ENCODE data around the gene DNM3.

The DNM3 gene

GRCh38 chr1:172416496-172417035 is 575.3 kb downstream of the DNM3 start:
- TF ChIP-seq CTCF (IDR thresholded peaks at IDR 0.05; ENCODE audit: extremely low read depth, insufficient read depth, missing control alignments) = no peak
- in situ Hi-C loops (cut with MboI; ENCODE audit: low pct_unique_long_range_greater_than_20kb, low sequenced_read_pairs, unreplicated experiment) = loop anchor here (25.0 kb wide), 1 partner anchor 604 kb away; no protein-coding TSS in a partner anchor
- no peak for DNase-seq (ENCODE audit: low spot score)

GRCh38 chr1:172417557-172417956 is 576.3 kb downstream of the DNM3 start:
- no peak for TF ChIP-seq CTCF (IDR thresholded peaks at IDR 0.05; ENCODE audit: extremely low read depth, insufficient read depth, missing control alignments)
- in situ Hi-C loops (cut with MboI; ENCODE audit: low pct_unique_long_range_greater_than_20kb, low sequenced_read_pairs, unreplicated experiment) = loop anchor here (25.0 kb wide), 1 partner anchor 605 kb away; no protein-coding TSS in a partner anchor
- no peak for DNase-seq (ENCODE audit: low spot score)

- in situ Hi-C loops (cut with MboI; ENCODE audit: low pct_unique_long_range_greater_than_20kb, low sequenced_read_pairs, unreplicated experiment) = loop anchor here (25.0 kb wide), 1 partner anchor 608 kb away; no protein-coding TSS in a partner anchor
- no peak for DNase-seq (ENCODE audit: low spot score)
- no peak for TF ChIP-seq CTCF (IDR thresholded peaks at IDR 0.05; ENCODE audit: extremely low read depth, insufficient read depth, missing control alignments)
Measured at GRCh38 chr1:172420385-172420784, 579.1 kb downstream of the DNM3 start, which contains the start of gene C1orf105. Gene C1orf105, plus strand, starts transcription at chr1:172420685. Its CDS starts 201 bp downstream, at chr1:172420886.

GRCh38 chr1:172421974-172422604 is 580.8 kb downstream of the DNM3 start:
- DNase-seq (ENCODE audit: low spot score) = no peak
- no peak for TF ChIP-seq CTCF (IDR thresholded peaks at IDR 0.05; ENCODE audit: extremely low read depth, insufficient read depth, missing control alignments)
- in situ Hi-C loops (cut with MboI; ENCODE audit: low pct_unique_long_range_greater_than_20kb, low sequenced_read_pairs, unreplicated experiment) = loop anchor here (25.0 kb wide), 1 partner anchor 610 kb away; no protein-coding TSS in a partner anchor

- no peak for TF ChIP-seq CTCF (IDR thresholded peaks at IDR 0.05; ENCODE audit: extremely low read depth, insufficient read depth, missing control alignments)
- in situ Hi-C loops (cut with MboI; ENCODE audit: low pct_unique_long_range_greater_than_20kb, low sequenced_read_pairs, unreplicated experiment) = loop anchor here (25.0 kb wide), 1 partner anchor 611 kb away; no protein-coding TSS in a partner anchor
- DNase-seq (ENCODE audit: low spot score) = no peak
Measured at GRCh38 chr1:172423336-172423735, 582.0 kb downstream of the DNM3 start.

- in situ Hi-C loops (cut with MboI; ENCODE audit: low pct_unique_long_range_greater_than_20kb, low sequenced_read_pairs, unreplicated experiment) = no loop called here
- no peak for TF ChIP-seq CTCF (IDR thresholded peaks at IDR 0.05; ENCODE audit: extremely low read depth, insufficient read depth, missing control alignments)
- no peak for DNase-seq (ENCODE audit: low spot score)
Measured at GRCh38 chr1:172425339-172425738, 584.0 kb downstream of the DNM3 start.

Measured in GM13977 (cell line).